ENCODE data around the gene LIG3. TPM values are rescaled to one million over a fixed set of nuclear protein-coding genes. Genes with fewer than 3 reads are reported as not detected.
"Not testable (repeated sequence)": the region's sequence is repeated elsewhere in the genome, so short reads cannot be mapped to it uniquely, and the experiment has no call there.

Gene LIG3
- total RNA-seq, 1 donor from 2014 or later, result 29.7 TPM

DNA sequence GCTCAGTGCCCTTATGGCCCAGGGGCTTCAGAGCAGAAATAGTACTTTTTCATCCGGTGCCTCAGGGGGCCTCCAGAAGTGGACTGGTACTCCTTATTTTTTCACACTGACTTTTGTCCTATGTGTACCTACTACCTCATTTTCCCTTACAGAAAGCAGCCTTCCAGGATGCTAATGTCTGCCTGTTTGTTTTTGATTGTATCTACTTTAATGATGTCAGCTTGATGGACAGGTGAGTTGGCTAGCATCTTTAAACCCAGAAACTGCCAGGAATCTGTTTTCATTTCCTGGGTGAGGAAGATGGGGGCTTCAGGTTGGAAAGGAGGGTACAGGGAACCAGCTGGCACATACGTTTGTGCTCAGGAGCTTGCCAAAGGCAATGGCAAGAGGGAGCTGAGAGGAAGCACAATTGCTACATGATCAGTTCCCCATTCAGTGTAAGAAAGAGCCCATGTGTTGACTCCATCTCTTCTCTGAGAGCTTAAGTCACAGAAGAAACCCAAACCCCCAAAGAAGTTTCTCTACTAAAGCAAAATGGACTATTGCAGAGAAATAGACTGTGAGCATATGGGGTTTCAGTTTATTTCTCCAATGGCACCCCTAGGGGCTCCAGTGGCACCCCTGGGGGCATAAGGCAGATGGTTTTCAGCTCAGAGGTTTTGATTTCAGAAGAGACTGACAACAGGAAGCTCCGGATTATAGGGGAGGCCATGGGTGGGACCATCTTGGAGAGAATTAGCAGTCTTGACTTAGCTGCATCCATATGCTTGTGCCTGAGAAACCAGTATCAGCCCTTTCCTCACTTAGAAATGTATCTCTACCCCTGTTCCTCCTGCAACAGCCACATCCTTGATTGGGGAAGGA is 16.3 kb downstream of the LIG3 start:
- Histone ChIP-seq H3K27ac (no peak overlapping the region), H3K9me3 (no peaks in the 10 kb centered on the region), H3K4me1 (peaks cover 13% of the 10 kb centered on the region), H3K4me3 (no peak overlapping the region), H3K36me3 (peaks cover 57% of the 10 kb centered on the region), H3K27me3 (no peaks in the 10 kb centered on the region)
- intact Hi-C loops (cut with DNase I), result no loop called here
- TF ChIP-seq, protein P1, sequence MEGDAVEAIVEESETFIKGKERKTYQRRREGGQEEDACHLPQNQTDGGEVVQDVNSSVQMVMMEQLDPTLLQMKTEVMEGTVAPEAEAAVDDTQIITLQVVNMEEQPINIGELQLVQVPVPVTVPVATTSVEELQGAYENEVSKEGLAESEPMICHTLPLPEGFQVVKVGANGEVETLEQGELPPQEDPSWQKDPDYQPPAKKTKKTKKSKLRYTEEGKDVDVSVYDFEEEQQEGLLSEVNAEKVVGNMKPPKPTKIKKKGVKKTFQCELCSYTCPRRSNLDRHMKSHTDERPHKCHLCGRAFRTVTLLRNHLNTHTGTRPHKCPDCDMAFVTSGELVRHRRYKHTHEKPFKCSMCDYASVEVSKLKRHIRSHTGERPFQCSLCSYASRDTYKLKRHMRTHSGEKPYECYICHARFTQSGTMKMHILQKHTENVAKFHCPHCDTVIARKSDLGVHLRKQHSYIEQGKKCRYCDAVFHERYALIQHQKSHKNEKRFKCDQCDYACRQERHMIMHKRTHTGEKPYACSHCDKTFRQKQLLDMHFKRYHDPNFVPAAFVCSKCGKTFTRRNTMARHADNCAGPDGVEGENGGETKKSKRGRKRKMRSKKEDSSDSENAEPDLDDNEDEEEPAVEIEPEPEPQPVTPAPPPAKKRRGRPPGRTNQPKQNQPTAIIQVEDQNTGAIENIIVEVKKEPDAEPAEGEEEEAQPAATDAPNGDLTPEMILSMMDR (IDR thresholded peaks at IDR 0.05), result no peak
- ATAC-seq, result no peak
- DNase-seq, result no peak

DNA sequence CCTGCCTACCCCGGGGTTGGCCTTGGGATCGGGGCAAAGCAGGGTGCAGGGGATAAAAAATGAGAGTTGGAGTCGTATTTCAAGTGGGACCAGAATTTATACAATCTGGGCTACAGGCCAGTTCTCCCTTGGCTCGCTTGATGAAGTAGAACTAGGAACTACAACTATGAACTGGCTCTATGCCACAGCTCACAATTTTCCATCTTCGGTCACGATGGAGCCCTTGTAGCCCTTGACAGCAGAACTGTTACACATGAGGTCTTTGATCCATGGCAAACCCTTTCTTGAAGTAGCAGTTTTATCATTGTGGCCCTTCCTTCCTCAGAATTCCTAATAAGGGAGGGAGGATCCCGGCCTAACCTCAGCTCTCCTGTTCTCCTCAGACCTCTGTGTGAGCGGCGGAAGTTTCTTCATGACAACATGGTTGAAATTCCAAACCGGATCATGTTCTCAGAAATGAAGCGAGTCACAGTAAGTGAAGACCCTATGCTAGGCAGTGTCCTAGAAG is 17.1 kb downstream of the LIG3 start:
- peak; percentile 41 for ATAC-seq
- Histone ChIP-seq H3K27ac (peak overlapping the region; percentile 42), H3K36me3 (peaks cover 57% of the 10 kb centered on the region), H3K9me3 (no peaks in the 10 kb centered on the region), H3K4me3 (no peak overlapping the region), H3K27me3 (no peaks in the 10 kb centered on the region), H3K4me1 (peaks cover 13% of the 10 kb centered on the region)
- TF ChIP-seq, protein P1 (IDR thresholded peaks at IDR 0.05), result no peak
- intact Hi-C loops (cut with DNase I), result no loop called here
- DNase-seq, result no peak

DNA sequence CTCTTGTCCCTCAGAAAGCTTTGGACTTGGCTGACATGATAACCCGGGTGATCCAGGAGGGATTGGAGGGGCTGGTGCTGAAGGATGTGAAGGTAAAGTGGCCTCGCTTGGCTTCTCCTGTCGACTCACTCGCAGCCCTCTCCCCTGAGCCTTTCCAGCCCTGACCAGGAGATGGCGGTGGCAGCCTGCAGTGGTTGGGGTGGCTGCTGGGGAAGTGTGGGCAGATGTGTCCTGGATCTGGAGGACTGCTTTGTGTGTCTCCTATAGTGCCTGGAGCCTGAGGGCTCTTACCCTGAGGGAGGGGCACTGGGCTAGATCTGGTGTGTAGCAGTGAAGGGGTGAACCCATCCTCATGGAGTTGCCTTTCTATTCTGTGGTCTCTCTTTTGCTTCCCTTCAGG is 17.9 kb downstream of the LIG3 start:
- Histone ChIP-seq H3K4me3 (no peak overlapping the region), H3K27ac (peak overlapping the region; percentile 42), H3K27me3 (no peaks in the 10 kb centered on the region), H3K4me1 (peaks cover 13% of the 10 kb centered on the region), H3K9me3 (no peaks in the 10 kb centered on the region), H3K36me3 (peaks cover 57% of the 10 kb centered on the region)
- intact Hi-C loops (cut with DNase I), result no loop called here
- DNase-seq (peak; percentile 77), ATAC-seq (peak; percentile 89)
- TF ChIP-seq, protein P1 (IDR thresholded peaks at IDR 0.05), result peak; percentile 56

DNA sequence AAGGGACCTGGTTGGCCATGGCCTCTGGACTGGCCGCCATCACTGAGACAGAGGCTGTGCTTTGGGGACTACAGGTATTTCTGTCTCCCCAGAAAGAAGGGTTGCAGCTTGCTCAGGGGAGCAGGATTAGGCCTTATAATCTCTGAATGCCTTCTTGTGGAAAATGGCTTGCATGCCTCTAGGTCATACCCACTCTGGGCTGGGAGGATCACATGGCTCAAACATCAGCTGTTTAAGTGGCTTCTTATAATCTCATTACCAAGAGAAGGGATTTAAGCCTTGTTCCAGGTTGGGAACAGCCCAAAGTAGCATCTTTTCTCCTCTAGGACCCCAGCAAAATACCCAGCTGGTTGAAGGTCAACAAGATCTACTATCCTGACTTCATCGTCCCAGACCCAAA is 19.1 kb downstream of the LIG3 start:
- no peak for DNase-seq
- TF ChIP-seq, protein P1 (IDR thresholded peaks at IDR 0.05), result no peak
- no peak for ATAC-seq
- H3K27me3 ChIP-seq, result no peaks in the 10 kb centered on the region
- H3K4me1 ChIP-seq, result peaks cover 13% of the 10 kb centered on the region
- H3K9me3 ChIP-seq, result no peaks in the 10 kb centered on the region
- no peak overlapping the region for H3K27ac ChIP-seq
- no peak overlapping the region for H3K4me3 ChIP-seq
- H3K36me3 ChIP-seq, result peaks cover 48% of the 10 kb centered on the region
- intact Hi-C loops (cut with DNase I), result no loop called here

DNA sequence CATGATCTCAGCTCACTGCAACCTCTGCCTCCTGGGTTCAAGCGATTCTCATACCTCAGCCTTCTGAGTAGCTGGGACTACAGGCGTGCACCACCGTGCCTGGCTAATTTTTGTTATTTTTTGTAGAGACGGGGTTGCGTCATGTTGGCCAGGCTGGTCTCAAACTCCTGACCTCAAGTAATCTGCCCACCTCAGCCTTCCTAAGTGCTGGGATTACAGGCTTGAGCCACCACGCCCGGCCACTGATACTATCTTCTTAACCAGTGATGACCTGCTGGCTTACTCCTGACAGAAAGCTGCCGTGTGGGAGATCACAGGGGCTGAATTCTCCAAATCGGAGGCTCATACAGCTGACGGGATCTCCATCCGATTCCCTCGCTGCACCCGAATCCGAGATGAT is 20.7 kb downstream of the LIG3 start:
- H3K9me3 ChIP-seq; intact Hi-C loops (cut with DNase I); H3K27ac ChIP-seq; H3K4me3 ChIP-seq; ATAC-seq; H3K27me3 ChIP-seq; DNase-seq: not testable (repeated sequence)
- Histone ChIP-seq H3K4me1 (peaks cover 13% of the 10 kb centered on the region), H3K36me3 (peaks cover 49% of the 10 kb centered on the region)

DNA sequence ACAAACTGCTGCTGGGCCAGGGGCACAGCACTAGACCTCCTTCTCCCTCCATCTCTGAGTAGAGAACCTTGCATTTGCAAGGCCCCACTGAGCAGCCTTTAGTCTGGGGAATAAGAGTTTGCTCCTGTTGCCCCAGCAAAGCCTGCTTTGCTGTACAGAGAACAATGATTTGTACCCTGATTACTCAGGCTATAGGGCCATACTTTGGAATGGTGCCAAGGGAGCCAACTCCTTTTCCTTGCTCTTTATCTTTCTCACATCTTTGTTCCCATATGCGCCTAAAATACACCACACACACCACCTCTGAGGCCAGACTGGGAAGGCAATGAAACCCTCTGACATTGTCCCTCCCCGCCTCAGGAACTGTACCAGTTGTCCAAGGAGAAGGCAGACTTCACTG is 21.2 kb downstream of the LIG3 start:
- H3K36me3 ChIP-seq, result peaks cover 49% of the 10 kb centered on the region
- intact Hi-C loops (cut with DNase I), result no loop called here
- peaks cover 13% of the 10 kb centered on the region for H3K4me1 ChIP-seq

More for the DNA sequence above, 21.2 kb downstream of the LIG3 start:
- no peaks in the 10 kb centered on the region for H3K27me3 ChIP-seq
- H3K4me3 ChIP-seq, result no peak overlapping the region
- ATAC-seq (no peak), DNase-seq (no peak)
- H3K27ac ChIP-seq, result no peak overlapping the region
- no peaks in the 10 kb centered on the region for H3K9me3 ChIP-seq
- TF ChIP-seq, protein P1 (IDR thresholded peaks at IDR 0.05), result no peak
